Tibial artery (tissue), 4 donors: Measurements from ENCODE around the gene PLEKHG3.
A peak's percentile ranks its signal among the peaks of the same experiment; 100 is the strongest.

ENCODE experiments used
- DNase-seq, 2 donors: peaks; one replicate each; pipeline ENCODE4 v3.0.0-alpha.2; 2019
- H3K27ac ChIP-seq, 2 donors: fragments of 200-600 bp; sonication (generic) in 1 of 2; 1 replicate in 1 of 2; 2 replicates in 1 of 2; pipeline ENCODE4 v1.5.1; 2018 to 2019; ENCODE audit warnings: mild to moderate bottlenecking in 1 of 2
- H3K27me3 ChIP-seq, 2 donors: fragments of 200-600 bp; sonication (generic) in 1 of 2; one replicate each; pipeline versions ENCODE4 v1.5.1 to v1.6.0; 2016 to 2019
- H3K36me3 ChIP-seq, 3 donors: fragments of 200-600 bp; sonication (generic) in 2 of 3; one replicate each; pipeline ENCODE4 v1.5.1; 2016 to 2019; ENCODE audit warnings: mild to moderate bottlenecking in 2 of 3
- H3K4me1 ChIP-seq, 4 donors: fragments of 200-600 bp; sonication (generic) in 2 of 4; 1 replicate in 3 of 4; 2 replicates in 1 of 4; pipeline ENCODE4 v1.5.1; 2016 to 2019
- H3K4me3 ChIP-seq, 2 donors: fragments of 200-600 bp; sonication (generic) in 1 of 2; 1 replicate in 1 of 2; 2 replicates in 1 of 2; pipeline ENCODE4 v1.5.1; 2018 to 2019; ENCODE audit warnings: mild to moderate bottlenecking in 2 of 2
- H3K9me3 ChIP-seq, 3 donors: fragments of 200-600 bp; sonication (generic) in 1 of 3; one replicate each; pipeline ENCODE4 v1.5.1; 2016 to 2019
- intact Hi-C: fragments of 100-400 bp; cut with DNase I; formaldehyde crosslinking; loops from one replicate; pipeline ENCODE4 v1.15.0; 2023; ENCODE audit warnings: low total_unique reads
- TF ChIP-seq, protein P1 (sequence below), 2 experiments: fragments of 200-600 bp in 1 of 2; fragments of 450-650 bp in 1 of 2; IDR thresholded peaks; one replicate each; pipeline ENCODE4 v1.5.1; 2017 to 2019; ENCODE audit warnings: antibody characterized with exemption in 2 of 2, mild to moderate bottlenecking in 1 of 2, moderate library complexity in 1 of 2

PLEKHG3 gene

GRCh38 chr14:64728856-64729255 is 24.6 kb downstream of the PLEKHG3 start:
- peaks cover 3 to 65% (median 60%) of the 10 kb centered on the region in 4 donors for H3K4me1 ChIP-seq
- H3K27me3 ChIP-seq: no peaks in the 10 kb centered on the region
- intact Hi-C loops: no loop called here
- peaks cover 54 to 66% (median 65%) of the 10 kb centered on the region in 3 donors for H3K36me3 ChIP-seq
- H3K9me3 ChIP-seq: no peaks in the 10 kb centered on the region
- DNase-seq: peak in 1 of 2 donors; percentile 59
- no peak overlapping the region for H3K4me3 ChIP-seq
- peak overlapping the region; percentile 88 to 91 for H3K27ac ChIP-seq
- TF ChIP-seq, protein P1, sequence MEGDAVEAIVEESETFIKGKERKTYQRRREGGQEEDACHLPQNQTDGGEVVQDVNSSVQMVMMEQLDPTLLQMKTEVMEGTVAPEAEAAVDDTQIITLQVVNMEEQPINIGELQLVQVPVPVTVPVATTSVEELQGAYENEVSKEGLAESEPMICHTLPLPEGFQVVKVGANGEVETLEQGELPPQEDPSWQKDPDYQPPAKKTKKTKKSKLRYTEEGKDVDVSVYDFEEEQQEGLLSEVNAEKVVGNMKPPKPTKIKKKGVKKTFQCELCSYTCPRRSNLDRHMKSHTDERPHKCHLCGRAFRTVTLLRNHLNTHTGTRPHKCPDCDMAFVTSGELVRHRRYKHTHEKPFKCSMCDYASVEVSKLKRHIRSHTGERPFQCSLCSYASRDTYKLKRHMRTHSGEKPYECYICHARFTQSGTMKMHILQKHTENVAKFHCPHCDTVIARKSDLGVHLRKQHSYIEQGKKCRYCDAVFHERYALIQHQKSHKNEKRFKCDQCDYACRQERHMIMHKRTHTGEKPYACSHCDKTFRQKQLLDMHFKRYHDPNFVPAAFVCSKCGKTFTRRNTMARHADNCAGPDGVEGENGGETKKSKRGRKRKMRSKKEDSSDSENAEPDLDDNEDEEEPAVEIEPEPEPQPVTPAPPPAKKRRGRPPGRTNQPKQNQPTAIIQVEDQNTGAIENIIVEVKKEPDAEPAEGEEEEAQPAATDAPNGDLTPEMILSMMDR (IDR thresholded peaks at IDR 0.05): no peak

DNA sequence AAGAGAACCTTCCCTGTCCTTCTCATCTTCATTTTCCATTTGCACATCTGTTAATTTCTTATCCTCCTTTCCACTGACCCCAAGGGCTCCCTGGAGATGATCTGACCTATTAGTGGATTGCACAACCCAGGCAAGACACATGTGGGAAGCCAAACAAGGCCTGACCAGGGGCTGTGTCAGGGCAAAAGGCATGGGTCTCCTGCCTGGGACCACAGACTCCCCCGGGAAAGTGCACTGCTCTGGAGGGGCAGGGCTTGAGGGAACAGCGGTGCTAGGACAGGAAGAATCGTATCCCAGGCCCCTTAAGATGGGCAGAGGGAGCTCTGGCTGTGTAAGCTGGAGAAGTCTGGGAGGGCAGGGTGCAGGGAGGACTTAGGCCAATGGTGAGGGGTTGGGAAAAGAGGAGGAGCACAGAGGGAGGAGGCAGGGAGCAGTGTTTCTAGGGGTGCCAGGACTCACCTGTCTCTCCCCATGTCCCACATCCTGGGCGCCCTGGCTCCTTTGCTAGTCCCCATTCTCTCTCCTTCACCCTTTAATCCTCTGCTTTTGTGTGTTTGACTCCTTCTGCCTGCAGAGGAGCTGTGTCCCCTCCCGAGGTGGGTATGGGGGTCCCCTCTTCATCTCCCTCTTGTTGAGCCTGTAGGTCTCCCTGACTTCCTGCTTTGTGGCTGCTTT is 25.3 kb downstream of the PLEKHG3 start:
- H3K36me3 ChIP-seq: peaks cover 54 to 66% (median 66%) of the 10 kb centered on the region in 3 donors
- peak overlapping the region; percentile 88 to 91 for H3K27ac ChIP-seq
- no peaks in the 10 kb centered on the region for H3K9me3 ChIP-seq
- peaks cover 3 to 65% (median 58%) of the 10 kb centered on the region in 4 donors for H3K4me1 ChIP-seq
- no peaks in the 10 kb centered on the region for H3K27me3 ChIP-seq
- no peak overlapping the region for H3K4me3 ChIP-seq
- TF ChIP-seq, protein P1 (IDR thresholded peaks at IDR 0.05): no peak
- DNase-seq: peak; percentile 58 to 64
- intact Hi-C loops: no loop called here

DNA sequence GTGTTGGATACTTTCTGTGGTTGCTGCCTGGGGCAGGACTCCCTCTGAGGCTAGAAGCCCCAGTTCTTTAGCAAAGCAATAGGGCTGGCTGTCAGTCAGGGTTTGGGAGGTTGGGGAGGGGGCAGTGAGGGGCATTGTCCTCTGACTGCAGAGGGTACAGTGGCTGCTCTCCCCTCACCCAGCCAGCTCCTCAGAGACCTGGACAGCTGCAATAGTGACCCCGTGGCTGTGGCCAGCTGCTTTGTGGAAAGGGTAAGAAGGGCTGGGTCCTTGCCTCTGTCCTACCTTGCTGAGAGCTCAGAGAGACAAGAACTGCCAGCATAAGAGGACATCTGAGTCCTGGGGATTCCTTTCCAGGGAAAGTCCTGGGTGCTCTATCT is 25.8 kb downstream of the PLEKHG3 start:
- H3K4me1 ChIP-seq: peaks cover 3 to 65% (median 55%) of the 10 kb centered on the region in 4 donors
- no peak overlapping the region for H3K4me3 ChIP-seq
- peak in 1 of 2 donors; percentile 34 for DNase-seq
- H3K36me3 ChIP-seq: peaks cover 54 to 66% (median 66%) of the 10 kb centered on the region in 3 donors
- H3K27me3 ChIP-seq: no peaks in the 10 kb centered on the region
- H3K27ac ChIP-seq: peak overlapping the region; percentile 24 to 35
- intact Hi-C loops: no loop called here
- no peaks in the 10 kb centered on the region for H3K9me3 ChIP-seq
- TF ChIP-seq, protein P1 (IDR thresholded peaks at IDR 0.05): no peak

DNA sequence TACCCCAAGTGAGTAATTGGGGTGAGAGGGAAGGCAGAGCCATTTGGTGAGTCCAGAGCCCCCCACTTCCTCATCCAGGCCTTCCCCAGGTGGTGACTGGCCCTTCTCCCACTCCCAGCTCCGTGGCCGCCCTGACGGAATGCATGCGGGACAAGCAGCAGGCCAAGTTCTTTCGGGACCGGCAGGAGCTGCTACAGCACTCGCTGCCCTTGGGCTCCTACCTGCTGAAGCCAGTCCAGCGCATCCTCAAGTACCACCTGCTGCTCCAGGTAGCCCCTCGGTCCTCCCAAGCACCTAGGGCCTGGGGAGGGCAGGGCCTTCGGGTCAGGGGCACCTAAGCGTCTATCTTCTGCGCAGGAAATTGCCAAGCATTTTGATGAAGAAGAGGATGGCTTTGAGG is 26.5 kb downstream of the PLEKHG3 start:
- Histone ChIP-seq H3K27me3 (no peaks in the 10 kb centered on the region), H3K4me1 (peaks cover 0 to 64% (median 53%) of the 10 kb centered on the region in 4 donors), H3K4me3 (no peak overlapping the region), H3K27ac (peak overlapping the region in 1 of 2 donors; percentile 35), H3K36me3 (peaks cover 54 to 71% (median 68%) of the 10 kb centered on the region in 3 donors), H3K9me3 (no peaks in the 10 kb centered on the region)
- intact Hi-C loops: no loop called here
- TF ChIP-seq, protein P1 (IDR thresholded peaks at IDR 0.05): no peak
- peak in 1 of 2 donors; percentile 63 for DNase-seq

GRCh38 chr14:64731141-64731581 is 26.9 kb downstream of the PLEKHG3 start:
- H3K9me3 ChIP-seq: no peaks in the 10 kb centered on the region
- H3K4me3 ChIP-seq: no peak overlapping the region
- H3K27me3 ChIP-seq: no peaks in the 10 kb centered on the region
- intact Hi-C loops: no loop called here
- H3K27ac ChIP-seq: peak overlapping the region in 1 of 2 donors; percentile 29
- TF ChIP-seq, protein P1 (IDR thresholded peaks at IDR 0.05): no peak
- H3K4me1 ChIP-seq: peaks cover 0 to 62% (median 50%) of the 10 kb centered on the region in 4 donors
- peaks cover 59 to 76% (median 73%) of the 10 kb centered on the region in 3 donors for H3K36me3 ChIP-seq
- DNase-seq: peak in 1 of 2 donors; percentile 49
